HL-60 (cell line): Measurements from ENCODE around the gene CYB5B.
A peak's percentile ranks its signal among the peaks of the same experiment; 100 is the strongest.
"Not testable (repeated sequence)": the region's sequence is repeated elsewhere in the genome, so short reads cannot be mapped to it uniquely, and the experiment has no call there.

Experiments used
- DNase-seq, 2 experiments: peaks; one replicate each; pipeline ENCODE4 v3.0.0-alpha.2; 2010 to 2020; ENCODE audit warnings: low read depth in 1 of 2, low spot score in 1 of 2
- H3K27ac ChIP-seq: fragments of 250-450 bp; sonication (Bioruptor Pico); replicated peaks from 2 replicates; pipeline ENCODE4 v1.5.1; 2020; ENCODE audit warnings: mild to moderate bottlenecking, moderate library complexity
- H3K27me3 ChIP-seq: fragments of 250-450 bp; sonication (Bioruptor Pico); 2 replicates; pipeline ENCODE4 v1.5.1; 2021; ENCODE audit warnings: mild to moderate bottlenecking, moderate library complexity; ENCODE audit not compliant: insufficient read depth, poor library complexity, severe bottlenecking
- H3K4me3 ChIP-seq: replicated peaks from 2 replicates; pipeline ENCODE4 v1.5.1; 2011; ENCODE audit warnings: mild to moderate bottlenecking, control low read depth, low read length; ENCODE audit not compliant: insufficient read depth
- CTCF ChIP-seq: IDR thresholded peaks from one replicate; pipeline ENCODE4 v1.5.1; 2011; ENCODE audit warnings: low read length, control low read depth, inconsistent platforms; ENCODE audit not compliant: insufficient read depth
- GABPA ChIP-seq: IDR thresholded peaks from 2 replicates; pipeline ENCODE4 v1.6.1; 2012; ENCODE audit warnings: low read depth
- POLR2AphosphoS5 ChIP-seq: IDR thresholded peaks from 2 replicates; pipeline ENCODE4 v1.6.1; 2012; ENCODE audit warnings: low read depth
- REST ChIP-seq: IDR thresholded peaks from 2 replicates; pipeline ENCODE4 v1.6.1; 2012; ENCODE audit warnings: low read depth; ENCODE audit not compliant: insufficient replicate concordance
- SPI1 ChIP-seq: IDR thresholded peaks from 2 replicates; pipeline ENCODE4 v1.6.1; 2012; ENCODE audit warnings: low read depth, mild to moderate bottlenecking, borderline replicate concordance

Gene CYB5B

GRCh38 chr16:69424935-69425784, 741 bp downstream of the CYB5B start:
- Histone ChIP-seq H3K4me3 (peak overlapping the region; percentile 100), H3K27ac (peak overlapping the region; percentile 67), H3K27me3 (no peaks in the 10 kb centered on the region)
- DNase-seq = no peak
- no peak for TF ChIP-seq REST
- no peak for TF ChIP-seq CTCF
- TF ChIP-seq POLR2AphosphoS5 = no peak
- no peak for TF ChIP-seq GABPA
- no peak for TF ChIP-seq SPI1

GRCh38 chr16:69428652-69429051, 4.2 kb downstream of the CYB5B start:
- TF ChIP-seq GABPA (no peak), CTCF (no peak), SPI1 (no peak), REST (no peak)
- DNase-seq = no peak
- H3K27ac ChIP-seq = no peak overlapping the region
- H3K27me3 ChIP-seq = no peaks in the 10 kb centered on the region
- no peak overlapping the region for H3K4me3 ChIP-seq

- H3K27me3 ChIP-seq, H3K27ac ChIP-seq, H3K4me3 ChIP-seq: not testable (repeated sequence)
- DNase-seq = peak in 1 of 2 experiments; percentile 12
Measured at GRCh38 chr16:69429058-69429640, 4.7 kb downstream of the CYB5B start.

- Histone ChIP-seq H3K27ac (no peak overlapping the region), H3K4me3 (no peak overlapping the region), H3K27me3 (no peaks in the 10 kb centered on the region)
- TF ChIP-seq REST (no peak), GABPA (no peak), SPI1 (no peak), CTCF (no peak), POLR2AphosphoS5 (no peak)
- no peak for DNase-seq
Measured at GRCh38 chr16:69431948-69432468, 7.6 kb downstream of the CYB5B start.
